GM23248 (cell line): ENCODE measurements around the gene BAZ2B. TPM values are rescaled to one million over a fixed set of nuclear protein-coding genes. Genes with fewer than 3 reads are reported as not detected.

Source experiments
- DNase-seq: peaks from one replicate; pipeline ENCODE4 v3.0.0-alpha.2; 2015
- H2AFZ ChIP-seq: fragments of 200-600 bp; sonication (generic); 2 replicates; pipeline ENCODE4 v1.6.1; 2016; ENCODE audit warnings: antibody characterized with exemption
- H3F3A ChIP-seq: fragments of 200-600 bp; sonication (generic); 2 replicates; pipeline ENCODE4 v1.6.1; 2016; ENCODE audit warnings: mild to moderate bottlenecking, antibody characterized with exemption, mixed run types; ENCODE audit not compliant: insufficient read depth
- H3K27ac ChIP-seq: fragments of 200-600 bp; sonication (generic); 2 replicates; pipeline ENCODE4 v1.5.1; 2016; ENCODE audit warnings: mild to moderate bottlenecking
- H3K27me3 ChIP-seq: fragments of 200-600 bp; sonication (generic); replicated peaks from 2 replicates; pipeline ENCODE4 v1.6.1; 2016; ENCODE audit warnings: mild to moderate bottlenecking; ENCODE audit not compliant: insufficient read depth
- H3K36me3 ChIP-seq: fragments of 200-600 bp; sonication (generic); 2 replicates; pipeline ENCODE4 v1.6.1; 2016; ENCODE audit warnings: low read depth, mild to moderate bottlenecking
- H3K4me1 ChIP-seq: fragments of 200-600 bp; sonication (generic); 2 replicates; pipeline ENCODE4 v1.6.1; 2016; ENCODE audit warnings: mild to moderate bottlenecking; ENCODE audit not compliant: insufficient read depth
- H3K4me2 ChIP-seq: fragments of 200-600 bp; sonication (generic); one replicate; pipeline ENCODE4 v1.6.1; 2016; ENCODE audit warnings: mild to moderate bottlenecking; ENCODE audit not compliant: unreplicated experiment
- H3K4me3 ChIP-seq: fragments of 200-600 bp; sonication (generic); 2 replicates; pipeline ENCODE4 v1.5.1; 2016; ENCODE audit warnings: mild to moderate bottlenecking
- H3K79me2 ChIP-seq: fragments of 200-600 bp; sonication (generic); 2 replicates; pipeline ENCODE4 v1.6.1; 2016; ENCODE audit warnings: mild to moderate bottlenecking; ENCODE audit not compliant: insufficient read depth
- H3K9ac ChIP-seq: fragments of 200-600 bp; sonication (generic); 2 replicates; pipeline ENCODE4 v1.6.1; 2016; ENCODE audit warnings: mild to moderate bottlenecking
- H3K9me2 ChIP-seq: fragments of 200-600 bp; sonication (generic); 2 replicates; pipeline ENCODE4 v1.6.1; 2016; ENCODE audit warnings: mixed run types, mild to moderate bottlenecking, moderate library complexity; ENCODE audit not compliant: insufficient read depth
- H3K9me3 ChIP-seq: fragments of 200-600 bp; sonication (generic); one replicate; pipeline ENCODE4 v1.6.1; 2017; ENCODE audit warnings: low read depth
- H4K20me1 ChIP-seq: fragments of 200-600 bp; sonication (generic); 2 replicates; pipeline ENCODE4 v1.6.0; 2016; ENCODE audit not compliant: insufficient read depth
- EZH2 ChIP-seq: fragments of 200-600 bp; sonication (generic); IDR thresholded peaks from 2 replicates; pipeline ENCODE4 v1.6.1; 2018; ENCODE audit warnings: antibody characterized with exemption, mild to moderate bottlenecking; ENCODE audit not compliant: insufficient read depth, poor library complexity, severe bottlenecking
- EZH2phosphoT487 ChIP-seq: fragments of 200-600 bp; sonication (generic); IDR thresholded peaks from 2 replicates; pipeline ENCODE4 v1.6.1; 2018; ENCODE audit warnings: antibody characterized with exemption, moderate library complexity, mild to moderate bottlenecking, low read depth; ENCODE audit not compliant: insufficient read depth
- WGBS, 2 experiments: methylation state at CpG; one replicate each; pipeline ENCODE4 v1.1.6; 2015 to 2017; ENCODE audit warnings: low lambda C conversion rate in 2 of 2, low coverage in 1 of 2; ENCODE audit errors: missing lambda C conversion rate in 2 of 2; 5-methylcytosine and 5-hydroxymethylcytosine counted together
- in situ Hi-C: fragments of 300-500 bp; cut with MboI; formaldehyde crosslinking; loops from 2 replicates; pipeline ENCODE4 v1.15.0; 2020
- polyA plus RNA-seq: library from polyadenylated mRNA; unstranded; fragments of >200 nt; fragmentation: Nextera tagmentation; extraction: Ambion mirVana; gene quantifications from 2 replicates; pipeline ENCODE4 v1.2.1, GENCODE V29; 2016
- total RNA-seq: library from RNA; depleted of rRNA; stranded (reverse); fragments of >200 nt; shearing (Covaris generic); gene quantifications from 2 replicates; pipeline ENCODE4 v1.2.3, GENCODE V29; 2014

Gene BAZ2B
- total and polyA plus RNA-seq, 2 experiments from 2014 or later: 17.0 to 20.5 TPM

DNA sequence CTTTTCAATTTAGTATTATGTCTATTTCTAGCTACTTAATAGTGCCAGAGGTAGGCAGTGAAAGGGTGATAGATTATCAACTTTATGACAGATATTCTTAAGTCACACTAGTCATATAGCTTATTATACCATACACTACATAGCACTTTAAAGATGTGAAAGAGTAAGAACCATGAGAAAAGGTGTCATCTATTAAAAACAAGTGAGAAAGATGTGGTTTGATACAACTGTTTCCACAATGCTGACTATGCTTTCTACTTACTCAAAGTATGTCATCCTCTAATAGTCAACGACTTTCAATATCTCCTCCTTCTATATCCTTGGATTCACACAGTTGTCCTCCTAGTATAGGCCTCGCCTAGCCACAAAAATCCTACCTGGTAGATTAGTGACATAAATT lies 196.9 kb downstream of the BAZ2B start:
- no peaks in the 10 kb centered on the region for H3K79me2 ChIP-seq
- H3K27ac ChIP-seq: no peak overlapping the region
- no peaks in the 10 kb centered on the region for H4K20me1 ChIP-seq
- H3K4me2 ChIP-seq: no peak overlapping the region
- H3K4me3 ChIP-seq: no peak overlapping the region
- H3K4me1 ChIP-seq: no peaks in the 10 kb centered on the region
- no peak for TF ChIP-seq EZH2
- no peak for TF ChIP-seq EZH2phosphoT487
- no peaks in the 10 kb centered on the region for H3K27me3 ChIP-seq
- H2AFZ ChIP-seq: no peak overlapping the region
- no peaks in the 10 kb centered on the region for H3F3A ChIP-seq
- no peak for DNase-seq
- peaks cover 12% of the 10 kb centered on the region for H3K36me3 ChIP-seq
- in situ Hi-C loops: no loop called here
- WGBS, 2 experiments: 93 to 96% methylated on average over 2 of the region's 2 CpGs
- no peaks in the 10 kb centered on the region for H3K9me2 ChIP-seq
- H3K9ac ChIP-seq: no peak overlapping the region
- H3K9me3 ChIP-seq: no peaks in the 10 kb centered on the region

DNA sequence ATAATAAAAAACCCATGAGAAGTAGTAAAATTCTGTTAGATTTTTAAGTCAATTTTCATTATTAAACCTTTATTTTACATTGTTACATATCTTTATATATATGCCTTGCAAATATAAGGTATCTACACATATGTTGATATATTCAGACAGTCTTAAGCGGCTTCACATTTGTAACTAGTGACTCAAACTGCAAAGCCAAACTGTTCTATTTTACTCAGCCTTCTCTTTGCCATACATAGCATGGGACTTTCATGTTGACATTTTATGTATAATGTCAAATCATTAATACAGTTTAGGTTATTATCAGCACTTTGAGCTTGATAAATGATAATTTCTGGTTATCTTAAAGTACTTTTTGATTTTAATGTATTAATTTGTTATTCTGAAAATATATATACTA lies 204.9 kb downstream of the BAZ2B start:
- H2AFZ ChIP-seq: no peak overlapping the region
- in situ Hi-C loops: no loop called here
- H3K36me3 ChIP-seq: peaks cover 8% of the 10 kb centered on the region
- H3K4me1 ChIP-seq: no peaks in the 10 kb centered on the region
- H3K79me2 ChIP-seq: no peaks in the 10 kb centered on the region
- H4K20me1 ChIP-seq: no peaks in the 10 kb centered on the region
- no peak for TF ChIP-seq EZH2
- TF ChIP-seq EZH2phosphoT487: no peak
- no peak overlapping the region for H3K4me2 ChIP-seq
- no peak overlapping the region for H3K4me3 ChIP-seq
- no peaks in the 10 kb centered on the region for H3K9me3 ChIP-seq
- DNase-seq: no peak
- no peaks in the 10 kb centered on the region for H3K27me3 ChIP-seq
- 95 to 100% methylated on average over 1 of the region's 1 CpG for WGBS, 2 experiments
- no peaks in the 10 kb centered on the region for H3K9me2 ChIP-seq
- H3K27ac ChIP-seq: no peak overlapping the region
- no peaks in the 10 kb centered on the region for H3F3A ChIP-seq
- no peak overlapping the region for H3K9ac ChIP-seq

DNA sequence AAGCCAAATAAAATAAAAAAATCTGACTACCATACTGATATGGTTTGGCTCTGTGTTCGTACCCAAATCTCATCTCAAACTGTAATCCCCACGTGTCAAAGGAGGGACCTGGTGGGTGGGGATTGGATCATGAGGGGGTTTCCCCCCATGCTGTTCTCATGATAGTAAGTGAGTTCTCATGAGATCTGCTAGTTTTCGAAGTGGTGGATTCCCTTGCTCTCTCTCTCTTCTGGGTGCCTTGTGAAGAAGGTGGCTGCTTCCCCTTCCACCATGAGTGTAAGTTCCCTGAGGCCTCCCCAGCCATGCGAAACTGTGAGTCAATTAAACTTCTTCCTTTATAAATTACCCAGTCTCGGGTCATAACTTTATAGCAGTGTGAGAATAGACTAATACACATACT lies 206.1 kb downstream of the BAZ2B start:
- H3K9me3 ChIP-seq: no peaks in the 10 kb centered on the region
- no peak overlapping the region for H3K4me2 ChIP-seq
- DNase-seq: no peak
- no peak overlapping the region for H3K27ac ChIP-seq
- no peaks in the 10 kb centered on the region for H4K20me1 ChIP-seq
- no peak overlapping the region for H3K9ac ChIP-seq
- H2AFZ ChIP-seq: no peak overlapping the region
- in situ Hi-C loops: no loop called here
- 95 to 99% methylated on average over 5 of the region's 5 CpGs for WGBS, 2 experiments
- peaks cover 8% of the 10 kb centered on the region for H3K36me3 ChIP-seq
- TF ChIP-seq EZH2: no peak
- TF ChIP-seq EZH2phosphoT487: no peak
- H3K4me3 ChIP-seq: no peak overlapping the region
- no peaks in the 10 kb centered on the region for H3K27me3 ChIP-seq
- H3F3A ChIP-seq: no peaks in the 10 kb centered on the region
- H3K4me1 ChIP-seq: no peaks in the 10 kb centered on the region
- no peaks in the 10 kb centered on the region for H3K79me2 ChIP-seq
- H3K9me2 ChIP-seq: no peaks in the 10 kb centered on the region

DNA sequence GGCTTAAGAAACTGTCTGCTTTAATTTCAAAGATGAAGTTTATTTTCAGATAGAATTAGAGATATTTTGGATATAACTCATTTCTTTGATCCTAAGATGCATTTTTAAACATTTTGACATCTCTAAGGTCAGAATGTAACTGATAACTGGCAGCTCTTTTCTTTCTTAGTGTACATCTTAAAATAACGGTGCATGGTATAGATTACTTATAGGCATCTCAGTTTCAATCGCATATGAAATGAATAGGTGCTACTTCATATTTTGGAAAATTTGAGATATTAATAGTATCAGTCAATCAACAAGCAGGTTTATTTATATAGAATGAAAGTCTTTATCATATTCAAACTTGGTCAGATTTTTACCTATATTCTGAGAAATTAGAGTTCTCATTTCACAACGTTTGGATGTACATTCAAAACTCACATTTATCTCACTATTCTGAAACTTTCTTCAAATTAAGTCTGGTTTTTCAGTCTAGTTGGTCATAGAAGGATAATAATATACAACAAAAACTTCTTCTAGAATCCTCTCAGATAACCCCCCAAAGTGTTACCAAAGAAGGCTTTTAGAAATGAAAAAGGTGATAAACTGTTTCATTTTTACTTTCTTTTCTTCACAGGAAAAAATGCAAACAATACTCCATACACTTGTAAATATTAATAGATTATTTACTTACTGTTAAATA lies 207.1 kb downstream of the BAZ2B start:
- H4K20me1 ChIP-seq: no peaks in the 10 kb centered on the region
- in situ Hi-C loops: no loop called here
- no peaks in the 10 kb centered on the region for H3K27me3 ChIP-seq
- H3K4me1 ChIP-seq: no peaks in the 10 kb centered on the region
- no peaks in the 10 kb centered on the region for H3F3A ChIP-seq
- H3K4me2 ChIP-seq: no peak overlapping the region
- H3K27ac ChIP-seq: no peak overlapping the region
- peaks cover 16% of the 10 kb centered on the region for H3K36me3 ChIP-seq
- WGBS, 2 experiments: 93 to 99% methylated on average over 3 of the region's 3 CpGs
- H2AFZ ChIP-seq: no peak overlapping the region
- TF ChIP-seq EZH2phosphoT487 (no peak), EZH2 (no peak)
- H3K9me3 ChIP-seq: no peaks in the 10 kb centered on the region
- no peak overlapping the region for H3K9ac ChIP-seq
- no peaks in the 10 kb centered on the region for H3K79me2 ChIP-seq
- H3K4me3 ChIP-seq: no peak overlapping the region
- H3K9me2 ChIP-seq: no peaks in the 10 kb centered on the region
- DNase-seq: no peak
